Activated T-helper 1 cell treated with anti-CD3 and anti-CD28 coated beads, Interleukin-12 subunit alpha, Interleukin-12 subunit beta, Interleukin-2, Interleukin-4 antibody, amounts not matched to agents 30 ng/mL and 10 ng/mL and 1 ng/mL, durations not matched to agents 14 hours and 24 hours and 36 hours (primary cell): ENCODE results near the gene JARID2. TPM values are rescaled to one million over a fixed set of nuclear protein-coding genes. Genes with fewer than 3 reads are reported as not detected.

Experiments used
- DNase-seq: peaks from one replicate; pipeline ENCODE4 v3.0.0; 2021; ENCODE audit warnings: low spot score
- H3K27ac Mint-ChIP-seq: one replicate; pipeline ENCODE4 v1.8.0; 2021; ENCODE audit warnings: mild to moderate bottlenecking, mixed read lengths
- H3K27me3 Mint-ChIP-seq: one replicate; pipeline ENCODE4 v1.8.0; 2022; ENCODE audit warnings: mild to moderate bottlenecking, moderate library complexity, mixed read lengths; ENCODE audit not compliant: insufficient read depth
- H3K36me3 Mint-ChIP-seq: one replicate; pipeline ENCODE4 v1.8.0; 2021; ENCODE audit warnings: low read depth, mixed read lengths
- H3K4me1 Mint-ChIP-seq: one replicate; pipeline ENCODE4 v1.8.0; 2021; ENCODE audit warnings: low read depth, mixed read lengths
- H3K4me3 Mint-ChIP-seq: one replicate; pipeline ENCODE4 v1.8.0; 2021; ENCODE audit warnings: mild to moderate bottlenecking, moderate library complexity, mixed read lengths
- H3K9me3 Mint-ChIP-seq: one replicate; pipeline ENCODE4 v1.8.0; 2021; ENCODE audit warnings: mixed read lengths
- intact Hi-C: fragments of 100-400 bp; cut with micrococcal nuclease; formaldehyde crosslinking; loops from one replicate; pipeline ENCODE4 v1.15.1; 2024
- total RNA-seq: library from RNA; stranded (reverse); gene quantifications from 2 replicates; pipeline ENCODE4 v1.2.3, GENCODE V29; 2022

JARID2 gene
- total RNA-seq, 1 donor from 2014 or later: 60.5 TPM

DNA sequence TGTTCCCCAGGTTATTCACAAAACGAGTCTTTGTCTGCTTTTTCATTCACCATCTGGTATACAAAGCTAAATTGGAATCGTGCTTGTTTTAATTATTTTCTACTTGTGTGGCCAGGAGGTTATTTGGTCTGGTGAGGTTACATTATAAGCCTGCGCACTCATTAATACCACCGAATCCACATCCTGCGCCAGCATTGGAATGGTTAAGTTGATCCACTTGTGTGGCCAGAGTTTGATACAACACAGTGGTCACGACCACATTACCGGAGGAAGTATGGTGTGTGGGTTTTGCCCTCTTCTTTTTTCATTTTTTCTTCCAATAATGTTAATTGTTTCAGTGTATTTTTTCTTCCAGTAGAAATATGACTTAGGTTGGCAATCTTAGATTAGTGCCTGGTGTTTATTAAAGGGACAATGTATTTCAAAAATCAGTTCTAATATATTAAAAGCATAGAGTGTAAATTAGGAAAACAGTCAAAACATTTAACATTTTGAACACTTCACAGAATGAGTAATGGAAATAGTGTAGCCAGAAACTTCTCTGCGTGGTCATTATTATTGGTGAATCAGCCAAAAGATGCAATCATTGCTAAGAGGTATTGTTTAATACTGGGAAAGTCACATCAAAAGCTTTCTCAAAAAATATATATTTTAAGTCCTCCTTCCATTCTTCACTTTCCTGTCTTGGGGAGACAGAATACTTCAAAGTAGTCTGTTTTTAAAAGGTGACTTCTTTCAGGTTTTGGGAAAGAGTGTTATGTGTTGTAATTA, 84.5 kb downstream of the JARID2 start:
- intact Hi-C loops: loop anchor here (2.0 kb wide), 1 partner anchor 16 kb away; no protein-coding TSS in a partner anchor
- H3K36me3 Mint-ChIP-seq: peaks cover 27% of the 10 kb centered on the region
- peak overlapping the region; percentile 40 for H3K27ac Mint-ChIP-seq
- peak overlapping the region; percentile 57 for H3K4me3 Mint-ChIP-seq
- H3K9me3 Mint-ChIP-seq: no peaks in the 10 kb centered on the region
- DNase-seq: no peak
- peaks cover 81% of the 10 kb centered on the region for H3K4me1 Mint-ChIP-seq
- H3K27me3 Mint-ChIP-seq: no peaks in the 10 kb centered on the region

GRCh38 chr6:15331143-15331542, 85.3 kb downstream of the JARID2 start:
- Mint-ChIP-seq H3K4me1 (peaks cover 83% of the 10 kb centered on the region), H3K27ac (peak overlapping the region; percentile 79), H3K4me3 (peak overlapping the region; percentile 2), H3K9me3 (no peaks in the 10 kb centered on the region), H3K36me3 (peaks cover 26% of the 10 kb centered on the region), H3K27me3 (no peaks in the 10 kb centered on the region)
- no peak for DNase-seq
- intact Hi-C loops: loop anchor here (2.0 kb wide), 1 partner anchor 16 kb away; no protein-coding TSS in a partner anchor

GRCh38 chr6:15331629-15332251, 85.9 kb downstream of the JARID2 start:
- Mint-ChIP-seq H3K36me3 (peaks cover 25% of the 10 kb centered on the region), H3K4me3 (no peak overlapping the region)

DNA sequence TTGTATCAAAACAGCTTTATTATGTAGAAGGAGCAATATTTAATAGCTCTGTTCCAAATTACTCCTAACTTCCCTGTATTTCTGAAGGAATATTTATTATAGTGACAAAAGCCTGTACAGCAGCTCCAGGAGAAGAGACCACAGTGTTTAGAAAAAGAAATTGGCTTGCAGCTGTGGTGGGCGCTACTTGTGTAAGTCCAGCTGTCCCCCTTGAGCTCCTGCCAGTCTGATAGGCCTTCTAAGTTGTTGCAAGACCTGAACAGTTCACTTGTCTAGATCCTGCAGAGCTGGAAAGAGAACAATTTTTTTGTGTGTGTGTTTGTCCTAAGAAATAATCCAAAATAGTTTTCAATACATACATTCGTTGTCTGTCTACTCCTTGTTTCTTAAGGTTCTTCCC, 86.6 kb downstream of the JARID2 start:
- H3K4me1 Mint-ChIP-seq: peaks cover 81% of the 10 kb centered on the region
- peaks cover 23% of the 10 kb centered on the region for H3K36me3 Mint-ChIP-seq
- H3K9me3 Mint-ChIP-seq: no peaks in the 10 kb centered on the region
- no peak overlapping the region for H3K4me3 Mint-ChIP-seq
- no peaks in the 10 kb centered on the region for H3K27me3 Mint-ChIP-seq
- no peak overlapping the region for H3K27ac Mint-ChIP-seq
- no peak for DNase-seq
- intact Hi-C loops: no loop called here

More at GRCh38 chr6:15331629-15332251, 85.9 kb downstream of the JARID2 start:
- DNase-seq: no peak
- peak overlapping the region; percentile 79 for H3K27ac Mint-ChIP-seq
- no peaks in the 10 kb centered on the region for H3K27me3 Mint-ChIP-seq
- H3K4me1 Mint-ChIP-seq: peaks cover 82% of the 10 kb centered on the region
- intact Hi-C loops: loop anchor here (2.0 kb wide), 1 partner anchor 15 kb away; no protein-coding TSS in a partner anchor
- H3K9me3 Mint-ChIP-seq: no peaks in the 10 kb centered on the region

GRCh38 chr6:15335385-15335784, 89.5 kb downstream of the JARID2 start:
- intact Hi-C loops: no loop called here
- Mint-ChIP-seq H3K27ac (peak overlapping the region; percentile 23), H3K9me3 (no peaks in the 10 kb centered on the region), H3K4me1 (peaks cover 75% of the 10 kb centered on the region), H3K27me3 (no peaks in the 10 kb centered on the region), H3K4me3 (no peak overlapping the region), H3K36me3 (peaks cover 23% of the 10 kb centered on the region)
- no peak for DNase-seq

GRCh38 chr6:15335916-15336315, 90.0 kb downstream of the JARID2 start:
- Mint-ChIP-seq H3K36me3 (peaks cover 23% of the 10 kb centered on the region), H3K4me3 (no peak overlapping the region), H3K27me3 (no peaks in the 10 kb centered on the region), H3K4me1 (peaks cover 75% of the 10 kb centered on the region), H3K27ac (no peak overlapping the region), H3K9me3 (no peaks in the 10 kb centered on the region)
- intact Hi-C loops: no loop called here
- DNase-seq: no peak

- Mint-ChIP-seq H3K9me3 (no peaks in the 10 kb centered on the region), H3K27ac (peak overlapping the region; percentile 37), H3K36me3 (peaks cover 23% of the 10 kb centered on the region), H3K4me3 (peak overlapping the region; percentile 8), H3K27me3 (no peaks in the 10 kb centered on the region), H3K4me1 (peaks cover 79% of the 10 kb centered on the region)
- intact Hi-C loops: no loop called here
- no peak for DNase-seq
These were observed 91.2 kb downstream of the JARID2 start for GRCh38 chr6:15336900-15337560.

GRCh38 chr6:15337582-15337981, 91.7 kb downstream of the JARID2 start:
- no peak overlapping the region for H3K4me3 Mint-ChIP-seq
- intact Hi-C loops: no loop called here
- DNase-seq: no peak
- H3K27me3 Mint-ChIP-seq: no peaks in the 10 kb centered on the region
- no peak overlapping the region for H3K27ac Mint-ChIP-seq
- peaks cover 83% of the 10 kb centered on the region for H3K4me1 Mint-ChIP-seq
- H3K9me3 Mint-ChIP-seq: no peaks in the 10 kb centered on the region
- peaks cover 23% of the 10 kb centered on the region for H3K36me3 Mint-ChIP-seq

DNA sequence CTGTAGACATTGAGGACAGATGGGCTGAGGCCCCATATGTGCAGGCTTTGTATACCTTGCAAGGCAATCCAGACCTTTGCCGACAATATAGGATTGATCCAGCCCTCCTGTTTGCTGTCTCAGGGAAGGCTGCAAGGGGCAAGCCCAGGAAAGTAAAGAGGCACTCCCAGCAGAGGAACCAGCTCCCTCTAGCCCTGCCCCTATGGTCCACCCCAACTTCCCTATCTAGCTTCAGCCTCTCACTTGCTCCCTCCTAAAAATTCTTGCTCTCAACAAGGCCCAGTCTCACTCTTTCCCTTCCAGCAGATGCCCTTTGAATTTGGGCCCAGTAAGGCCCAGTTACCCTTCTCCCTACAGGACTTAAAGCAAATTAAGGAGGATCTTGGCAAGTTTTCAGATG, 92.6 kb downstream of the JARID2 start:
- intact Hi-C loops: no loop called here
- no peaks in the 10 kb centered on the region for H3K27me3 Mint-ChIP-seq
- no peaks in the 10 kb centered on the region for H3K9me3 Mint-ChIP-seq
- DNase-seq: no peak
- no peak overlapping the region for H3K4me3 Mint-ChIP-seq
- H3K4me1 Mint-ChIP-seq: peaks cover 82% of the 10 kb centered on the region
- peak overlapping the region; percentile 74 for H3K27ac Mint-ChIP-seq
- peaks cover 21% of the 10 kb centered on the region for H3K36me3 Mint-ChIP-seq

- no peak for DNase-seq
- Mint-ChIP-seq H3K4me3 (no peak overlapping the region), H3K27ac (peak overlapping the region; percentile 74), H3K36me3 (peaks cover 23% of the 10 kb centered on the region), H3K9me3 (no peaks in the 10 kb centered on the region), H3K27me3 (no peaks in the 10 kb centered on the region), H3K4me1 (peaks cover 82% of the 10 kb centered on the region)
- intact Hi-C loops: no loop called here
These were observed 93.2 kb downstream of the JARID2 start for GRCh38 chr6:15339081-15339480.

GRCh38 chr6:15340105-15340601, 94.3 kb downstream of the JARID2 start:
- peaks cover 15% of the 10 kb centered on the region for H3K36me3 Mint-ChIP-seq
- H3K4me1 Mint-ChIP-seq: peaks cover 83% of the 10 kb centered on the region
- no peaks in the 10 kb centered on the region for H3K9me3 Mint-ChIP-seq
- intact Hi-C loops: loop anchor here (2.0 kb wide), 1 partner anchor 15 kb away; no protein-coding TSS in a partner anchor
- H3K4me3 Mint-ChIP-seq: peak overlapping the region; percentile 6
- no peak for DNase-seq
- peak overlapping the region; percentile 69 for H3K27ac Mint-ChIP-seq
- H3K27me3 Mint-ChIP-seq: no peaks in the 10 kb centered on the region

DNA sequence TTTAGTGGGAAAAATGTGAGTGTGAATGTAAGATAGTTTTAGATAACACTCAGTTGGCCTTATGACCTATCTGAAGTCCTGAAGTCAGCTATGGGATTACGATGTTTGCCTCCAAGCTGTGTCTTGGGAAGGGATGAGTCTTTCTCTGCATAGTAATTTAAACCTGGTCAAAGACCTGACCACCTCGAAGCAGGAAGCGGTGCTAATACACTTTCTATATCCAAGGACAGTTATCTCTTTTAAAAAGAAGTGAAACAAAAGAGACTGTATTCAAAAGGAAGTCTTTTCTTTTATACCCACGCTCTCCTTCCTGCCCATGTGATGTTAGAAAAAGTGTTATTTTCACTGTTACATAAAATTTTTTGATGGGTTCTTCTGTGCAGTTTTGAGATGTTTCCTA, 94.9 kb downstream of the JARID2 start:
- Mint-ChIP-seq H3K27ac (peak overlapping the region; percentile 69), H3K36me3 (peaks cover 10% of the 10 kb centered on the region), H3K9me3 (no peaks in the 10 kb centered on the region), H3K27me3 (no peaks in the 10 kb centered on the region), H3K4me3 (peak overlapping the region; percentile 24), H3K4me1 (peaks cover 83% of the 10 kb centered on the region)
- no peak for DNase-seq
- intact Hi-C loops: loop anchor here (2.0 kb wide), 1 partner anchor 14 kb away; no protein-coding TSS in a partner anchor
